MM.1S (cell line): ENCODE data around the gene MCCD1.
A peak's percentile ranks its signal among the peaks of the same experiment; 100 is the strongest.
"Not testable (repeated sequence)": the region's sequence is repeated elsewhere in the genome, so short reads cannot be mapped to it uniquely, and the experiment has no call there.

Source experiments
- DNase-seq: peaks from one replicate; pipeline ENCODE4 v3.0.0-alpha.2; 2015
- H2AFZ ChIP-seq: fragments of 300-600 bp; sonication (generic); 2 replicates; pipeline ENCODE4 v1.6.0; 2016; ENCODE audit warnings: antibody characterized with exemption, low read length
- H3F3A ChIP-seq: fragments of 300-600 bp; sonication (generic); 2 replicates; pipeline ENCODE4 v1.6.1; 2016; ENCODE audit warnings: mild to moderate bottlenecking, antibody characterized with exemption, low read length, moderate library complexity, mixed read lengths; ENCODE audit not compliant: insufficient read depth
- H3K27ac ChIP-seq: fragments of 300-600 bp; sonication (generic); 2 replicates; pipeline ENCODE4 v1.5.1; 2016; ENCODE audit warnings: mild to moderate bottlenecking, low read length
- H3K27me3 ChIP-seq: fragments of 300-600 bp; sonication (generic); replicated peaks from 2 replicates; pipeline ENCODE4 v1.6.0; 2016; ENCODE audit warnings: low read length; ENCODE audit not compliant: insufficient read depth
- H3K36me3 ChIP-seq: fragments of 300-600 bp; sonication (generic); replicated peaks from 2 replicates; pipeline ENCODE4 v1.6.1; 2016; ENCODE audit warnings: mild to moderate bottlenecking, low read length, mixed read lengths; ENCODE audit not compliant: insufficient read depth
- H3K4me1 ChIP-seq: fragments of 300-600 bp; sonication (generic); 2 replicates; pipeline ENCODE4 v1.6.1; 2016; ENCODE audit warnings: low read length, mixed read lengths
- H3K4me2 ChIP-seq: fragments of 300-600 bp; sonication (generic); 2 replicates; pipeline ENCODE4 v1.6.0; 2016; ENCODE audit warnings: low read depth, low read length
- H3K4me3 ChIP-seq: fragments of 300-600 bp; sonication (generic); 2 replicates; pipeline ENCODE4 v1.5.1; 2016; ENCODE audit warnings: low read length, mixed read lengths
- H3K79me2 ChIP-seq: fragments of 300-600 bp; sonication (generic); 2 replicates; pipeline ENCODE4 v1.6.1; 2016; ENCODE audit warnings: mixed run types, low read length, mixed read lengths
- H3K9ac ChIP-seq: fragments of 300-600 bp; sonication (generic); 2 replicates; pipeline ENCODE4 v1.6.1; 2016; ENCODE audit warnings: low read length, mixed read lengths
- H3K9me2 ChIP-seq: fragments of 300-600 bp; sonication (generic); replicated peaks from 2 replicates; pipeline ENCODE4 v1.6.1; 2016; ENCODE audit warnings: mild to moderate bottlenecking, low read length, mixed read lengths; ENCODE audit not compliant: insufficient read depth
- H3K9me3 ChIP-seq: fragments of 300-600 bp; sonication (generic); replicated peaks from 2 replicates; pipeline ENCODE4 v1.6.1; 2016; ENCODE audit warnings: mild to moderate bottlenecking, low read length, mixed read lengths; ENCODE audit not compliant: insufficient read depth
- H4K20me1 ChIP-seq: fragments of 300-600 bp; sonication (generic); 2 replicates; pipeline ENCODE4 v1.6.1; 2016; ENCODE audit warnings: mild to moderate bottlenecking, low read length, moderate library complexity, mixed read lengths; ENCODE audit not compliant: insufficient read depth
- EZH2 ChIP-seq: fragments of 300-600 bp; sonication (generic); optimal IDR thresholded peaks from 2 replicates; pipeline ENCODE3; 2017; ENCODE audit warnings: low read depth, mild to moderate bottlenecking, antibody characterized with exemption, low read length, mixed read lengths
- EZH2phosphoT487 ChIP-seq: fragments of 300-600 bp; sonication (generic); IDR thresholded peaks from 2 replicates; pipeline ENCODE4 v1.6.1; 2018; ENCODE audit warnings: antibody characterized with exemption, low read length
- TF ChIP-seq, protein P1 (sequence below): fragments of 300-600 bp; sonication (generic); IDR thresholded peaks from 2 replicates; pipeline ENCODE4 v1.5.1; 2016; ENCODE audit warnings: antibody characterized with exemption, low read length, mixed read lengths

The MCCD1 gene

DNA sequence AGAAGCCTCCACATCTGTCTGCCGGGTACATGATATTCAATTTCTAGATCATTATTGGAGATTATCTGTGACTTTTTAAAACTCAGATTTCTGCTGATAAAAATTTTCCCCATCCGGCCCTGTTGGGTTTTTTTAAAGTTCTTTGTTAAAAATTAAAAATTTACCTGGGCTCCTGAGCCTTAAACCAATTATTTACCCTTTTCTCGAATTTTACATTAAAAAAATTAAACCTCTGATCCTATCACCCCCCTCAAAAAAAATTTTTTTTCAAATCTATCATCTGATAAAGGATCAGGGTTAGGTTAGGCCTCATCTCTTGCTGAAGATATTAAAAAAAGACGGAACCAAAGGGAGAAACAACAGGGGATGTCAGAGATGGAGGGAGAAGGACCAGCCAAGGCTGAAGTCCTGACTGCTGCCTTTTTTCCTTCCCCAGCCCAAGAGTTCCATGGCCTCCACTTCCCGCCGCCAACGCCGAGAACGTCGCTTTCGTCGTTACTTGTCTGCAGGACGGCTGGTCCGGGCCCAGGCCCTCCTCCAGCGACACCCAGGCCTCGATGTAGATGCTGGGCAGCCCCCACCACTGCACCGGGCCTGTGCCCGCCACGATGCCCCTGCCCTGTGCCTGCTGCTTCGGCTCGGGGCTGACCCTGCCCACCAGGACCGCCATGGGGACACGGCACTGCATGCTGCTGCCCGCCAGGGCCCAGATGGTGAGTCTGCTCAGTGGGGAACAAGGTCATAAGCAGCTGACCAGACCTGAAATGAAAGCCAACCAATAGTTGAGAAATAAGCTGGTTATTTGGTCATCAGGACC is 19.2 kb downstream of the MCCD1 start:
- DNase-seq = no peak
- no peak for TF ChIP-seq EZH2
- TF ChIP-seq EZH2phosphoT487 = no peak
- TF ChIP-seq, protein P1, sequence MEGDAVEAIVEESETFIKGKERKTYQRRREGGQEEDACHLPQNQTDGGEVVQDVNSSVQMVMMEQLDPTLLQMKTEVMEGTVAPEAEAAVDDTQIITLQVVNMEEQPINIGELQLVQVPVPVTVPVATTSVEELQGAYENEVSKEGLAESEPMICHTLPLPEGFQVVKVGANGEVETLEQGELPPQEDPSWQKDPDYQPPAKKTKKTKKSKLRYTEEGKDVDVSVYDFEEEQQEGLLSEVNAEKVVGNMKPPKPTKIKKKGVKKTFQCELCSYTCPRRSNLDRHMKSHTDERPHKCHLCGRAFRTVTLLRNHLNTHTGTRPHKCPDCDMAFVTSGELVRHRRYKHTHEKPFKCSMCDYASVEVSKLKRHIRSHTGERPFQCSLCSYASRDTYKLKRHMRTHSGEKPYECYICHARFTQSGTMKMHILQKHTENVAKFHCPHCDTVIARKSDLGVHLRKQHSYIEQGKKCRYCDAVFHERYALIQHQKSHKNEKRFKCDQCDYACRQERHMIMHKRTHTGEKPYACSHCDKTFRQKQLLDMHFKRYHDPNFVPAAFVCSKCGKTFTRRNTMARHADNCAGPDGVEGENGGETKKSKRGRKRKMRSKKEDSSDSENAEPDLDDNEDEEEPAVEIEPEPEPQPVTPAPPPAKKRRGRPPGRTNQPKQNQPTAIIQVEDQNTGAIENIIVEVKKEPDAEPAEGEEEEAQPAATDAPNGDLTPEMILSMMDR = no peak
- Histone ChIP-seq H3K27ac (peak overlapping the region; percentile 36; the same call in 1 of the 2 replicates), H3K36me3 (no peaks in the 10 kb centered on the region), H3K9me3 (no peaks in the 10 kb centered on the region), H3K4me3 (peak overlapping the region; percentile 57), H2AFZ (peak overlapping the region; percentile 42; the same call in 1 of the 2 replicates), H3K9me2 (no peaks in the 10 kb centered on the region), H3K79me2 (peaks cover 11% of the 10 kb centered on the region), H3K4me1 (peaks cover 9% of the 10 kb centered on the region), H3K9ac (peak overlapping the region; percentile 89), H4K20me1 (no peaks in the 10 kb centered on the region), H3K4me2 (peak overlapping the region; percentile 67), H3F3A (0 out of 2 replicates have a peak, but pooled peaks cover 12% of the 10 kb centered on the region), H3K27me3 (no peaks in the 10 kb centered on the region)

GRCh38 chr6:31548544-31548873 is 19.7 kb downstream of the MCCD1 start:
- H3K9ac ChIP-seq = no peak overlapping the region
- H2AFZ ChIP-seq = no peak overlapping the region
- DNase-seq = no peak
- no peaks in the 10 kb centered on the region for H3K27me3 ChIP-seq
- H3K4me2 ChIP-seq = peak overlapping the region; percentile 67; the same call in 1 of the 2 replicates
- H4K20me1 ChIP-seq = no peaks in the 10 kb centered on the region
- peaks cover 6% of the 10 kb centered on the region for H3K79me2 ChIP-seq
- no peaks in the 10 kb centered on the region for H3K9me2 ChIP-seq
- H3K4me1 ChIP-seq = peaks cover 9% of the 10 kb centered on the region
- H3K4me3 ChIP-seq = no peak overlapping the region
- no peaks in the 10 kb centered on the region for H3K9me3 ChIP-seq
- H3K36me3 ChIP-seq = no peaks in the 10 kb centered on the region
- 0 out of 2 replicates have a peak, but pooled peaks cover 6% of the 10 kb centered on the region for H3F3A ChIP-seq
- no peak for TF ChIP-seq EZH2phosphoT487
- TF ChIP-seq EZH2 = no peak
- TF ChIP-seq, protein P1 = no peak
- H3K27ac ChIP-seq = no peak overlapping the region

DNA sequence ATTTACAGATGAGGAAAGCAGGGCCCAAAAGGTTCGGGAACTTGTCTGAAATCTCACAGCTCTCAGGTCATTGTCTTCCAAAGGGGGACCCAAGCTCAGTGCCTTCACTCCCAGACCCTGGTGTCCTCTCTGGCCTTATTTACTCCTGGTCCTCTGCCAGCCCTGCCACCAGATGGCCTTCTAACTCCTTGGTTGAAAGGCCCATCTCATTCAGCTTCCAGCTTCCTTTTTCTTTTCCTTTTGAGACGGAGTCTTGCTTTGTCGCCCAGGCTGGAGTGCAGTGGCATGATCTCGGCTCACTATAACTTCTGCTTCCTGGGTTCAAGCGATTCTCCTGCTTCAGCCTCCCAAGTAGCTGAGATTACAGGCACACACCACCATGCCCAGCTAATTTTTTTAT is 22.6 kb downstream of the MCCD1 start:
- H3K36me3 ChIP-seq, H3K9ac ChIP-seq, H3K9me2 ChIP-seq, H3K9me3 ChIP-seq, H3K4me2 ChIP-seq, H3K27ac ChIP-seq, H3K4me3 ChIP-seq, H4K20me1 ChIP-seq, H3K4me1 ChIP-seq, H3F3A ChIP-seq, H2AFZ ChIP-seq, H3K27me3 ChIP-seq, H3K79me2 ChIP-seq: not testable (repeated sequence)
- TF ChIP-seq, protein P1 = peak; percentile 52
- peak; percentile 21 for DNase-seq
